Brain microvascular endothelial cell (primary cell): ENCODE data around the gene VPS13C.
"Not testable (repeated sequence)": the region's sequence is repeated elsewhere in the genome, so short reads cannot be mapped to it uniquely, and the experiment has no call there.

ENCODE experiments used
- DNase-seq: peaks from one replicate; pipeline ENCODE4 v3.0.0-alpha.2; 2020
- H3K27ac ChIP-seq: fragments of 250-450 bp; sonication (Bioruptor Pico); 2 replicates; pipeline ENCODE4 v1.5.1; 2020; ENCODE audit warnings: mild to moderate bottlenecking, moderate library complexity
- H3K27me3 ChIP-seq: fragments of 250-450 bp; sonication (Bioruptor Pico); replicated peaks from 2 replicates; pipeline ENCODE4 v1.5.1; 2020; ENCODE audit warnings: mild to moderate bottlenecking
- H3K36me3 ChIP-seq: fragments of 250-450 bp; sonication (Bioruptor Pico); replicated peaks from 2 replicates; pipeline ENCODE4 v1.5.1; 2020; ENCODE audit warnings: mild to moderate bottlenecking
- H3K4me3 ChIP-seq: 2 replicates; pipeline ENCODE4 v1.5.1; 2011; ENCODE audit warnings: low read depth, mild to moderate bottlenecking, control low read depth, low read length, moderate library complexity
- in situ Hi-C: cut with HindIII; loops from 2 replicates; pipeline ENCODE4 v1.10.0; 2017; ENCODE audit warnings: low sequenced_read_pairs, low pct_ligation_motif_present
- TF ChIP-seq, protein P1 (sequence below): IDR thresholded peaks from 2 replicates; pipeline ENCODE4 v1.5.1; 2011; ENCODE audit warnings: low read depth, mild to moderate bottlenecking, moderate library complexity, low read length, control low read depth, inconsistent platforms; ENCODE audit errors: missing control alignments

VPS13C gene

DNA sequence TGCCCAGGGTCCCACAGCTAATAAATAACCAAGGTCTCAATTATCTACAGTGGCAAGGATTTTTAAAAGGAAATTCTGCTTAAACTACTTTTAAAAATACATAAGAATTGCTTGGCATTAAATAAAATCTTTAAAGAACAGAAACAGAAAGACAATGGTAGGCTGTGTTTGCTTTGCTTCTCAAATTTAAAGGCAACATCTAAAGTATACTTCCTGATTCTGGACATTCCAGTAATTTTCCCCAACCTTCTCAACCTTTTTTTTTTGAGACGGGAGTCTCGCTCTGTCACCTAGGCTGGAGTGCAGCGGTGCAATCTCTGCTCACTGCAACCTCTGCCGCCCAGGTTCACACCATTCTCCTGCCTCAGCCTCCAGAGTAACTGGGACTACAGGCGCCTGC lies 5.3 kb downstream of the VPS13C start:
- in situ Hi-C loops = no loop called here
- H3K27ac ChIP-seq = no peak overlapping the region
- TF ChIP-seq, protein P1, sequence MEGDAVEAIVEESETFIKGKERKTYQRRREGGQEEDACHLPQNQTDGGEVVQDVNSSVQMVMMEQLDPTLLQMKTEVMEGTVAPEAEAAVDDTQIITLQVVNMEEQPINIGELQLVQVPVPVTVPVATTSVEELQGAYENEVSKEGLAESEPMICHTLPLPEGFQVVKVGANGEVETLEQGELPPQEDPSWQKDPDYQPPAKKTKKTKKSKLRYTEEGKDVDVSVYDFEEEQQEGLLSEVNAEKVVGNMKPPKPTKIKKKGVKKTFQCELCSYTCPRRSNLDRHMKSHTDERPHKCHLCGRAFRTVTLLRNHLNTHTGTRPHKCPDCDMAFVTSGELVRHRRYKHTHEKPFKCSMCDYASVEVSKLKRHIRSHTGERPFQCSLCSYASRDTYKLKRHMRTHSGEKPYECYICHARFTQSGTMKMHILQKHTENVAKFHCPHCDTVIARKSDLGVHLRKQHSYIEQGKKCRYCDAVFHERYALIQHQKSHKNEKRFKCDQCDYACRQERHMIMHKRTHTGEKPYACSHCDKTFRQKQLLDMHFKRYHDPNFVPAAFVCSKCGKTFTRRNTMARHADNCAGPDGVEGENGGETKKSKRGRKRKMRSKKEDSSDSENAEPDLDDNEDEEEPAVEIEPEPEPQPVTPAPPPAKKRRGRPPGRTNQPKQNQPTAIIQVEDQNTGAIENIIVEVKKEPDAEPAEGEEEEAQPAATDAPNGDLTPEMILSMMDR = no peak

DNA sequence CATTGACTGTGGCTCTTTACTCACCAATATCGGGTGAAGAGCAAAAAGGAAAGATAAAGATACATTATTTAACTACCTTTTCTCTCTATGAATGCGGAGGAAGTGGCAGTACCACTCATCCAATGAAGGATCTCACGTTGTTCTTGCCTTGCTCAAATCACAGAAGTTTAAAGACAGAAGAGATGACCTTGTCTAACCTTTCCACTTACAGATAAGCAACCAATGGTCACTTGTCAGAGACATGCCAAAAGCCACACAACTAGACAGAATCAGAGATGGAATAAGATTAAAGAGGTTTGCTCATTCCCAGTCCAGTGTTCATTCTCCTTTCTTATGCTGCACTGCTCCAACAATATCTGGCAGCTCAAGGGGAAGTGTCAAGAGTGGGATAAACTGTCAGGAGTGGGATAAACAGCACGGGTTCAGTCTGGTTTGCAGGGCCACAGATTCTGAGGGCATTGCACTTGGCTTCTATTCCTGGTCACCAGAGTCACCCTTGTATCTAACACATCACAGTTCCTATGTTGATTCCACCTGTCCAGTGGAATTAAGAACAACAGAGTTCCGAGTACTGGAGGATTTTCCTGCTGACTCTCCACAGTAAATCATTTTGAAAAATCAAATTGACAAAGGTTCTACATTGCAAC lies 6.7 kb downstream of the VPS13C start:
- DNase-seq = no peak
- TF ChIP-seq, protein P1 = no peak
- Histone ChIP-seq H3K36me3 (no peaks in the 10 kb centered on the region), H3K27ac (no peak overlapping the region), H3K27me3 (no peaks in the 10 kb centered on the region), H3K4me3 (no peak overlapping the region)
- in situ Hi-C loops = no loop called here

More for the DNA sequence above, 5.3 kb downstream of the VPS13C start:
- Histone ChIP-seq H3K27me3 (no peaks in the 10 kb centered on the region), H3K4me3 (no peak overlapping the region), H3K36me3 (no peaks in the 10 kb centered on the region)
- DNase-seq = no peak

DNA sequence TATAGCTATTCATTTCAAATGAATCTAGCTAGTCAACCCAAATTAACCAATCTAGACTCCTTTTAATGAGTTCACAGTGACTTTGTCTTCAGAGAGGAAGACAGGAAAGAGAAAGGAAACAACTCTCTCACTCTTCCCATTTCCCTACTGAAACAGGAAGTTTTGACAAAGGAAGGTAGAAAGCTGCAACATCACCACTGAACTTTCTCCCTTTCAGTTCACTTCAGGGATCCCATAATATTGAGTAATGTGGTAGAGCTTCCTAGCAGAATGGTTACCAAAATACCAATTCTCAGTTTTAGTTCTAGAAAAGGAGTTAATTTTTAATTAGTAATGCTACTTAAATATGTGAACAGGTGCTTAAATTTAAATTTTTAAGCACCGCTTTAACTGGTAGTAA lies 7.5 kb downstream of the VPS13C start:
- Histone ChIP-seq H3K27me3 (no peaks in the 10 kb centered on the region), H3K36me3 (no peaks in the 10 kb centered on the region), H3K4me3 (no peak overlapping the region), H3K27ac (no peak overlapping the region)
- no peak for DNase-seq
- in situ Hi-C loops = no loop called here
- TF ChIP-seq, protein P1 = no peak

DNA sequence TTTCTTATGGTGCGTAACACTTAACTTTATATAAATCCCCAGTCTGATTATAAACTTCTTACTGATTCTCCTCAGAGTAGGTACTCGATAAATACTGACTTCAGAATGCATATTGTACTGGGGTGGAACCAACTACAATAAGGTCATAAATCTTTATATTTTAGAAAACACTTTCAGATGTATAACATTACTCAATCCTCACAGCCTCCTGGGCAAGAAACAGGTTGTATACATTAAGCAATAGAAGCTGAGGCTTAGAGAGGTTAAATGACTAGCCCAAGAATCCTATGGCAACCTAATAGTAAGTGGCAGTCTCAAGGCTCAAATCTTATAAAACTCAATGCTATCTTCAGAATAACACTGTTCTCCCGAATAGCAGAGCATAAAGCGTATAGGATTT lies 9.1 kb downstream of the VPS13C start:
- no peak overlapping the region for H3K27ac ChIP-seq
- in situ Hi-C loops = no loop called here
- no peak overlapping the region for H3K4me3 ChIP-seq
- TF ChIP-seq, protein P1 = no peak
- H3K36me3 ChIP-seq = no peaks in the 10 kb centered on the region
- H3K27me3 ChIP-seq = no peaks in the 10 kb centered on the region
- no peak for DNase-seq

DNA sequence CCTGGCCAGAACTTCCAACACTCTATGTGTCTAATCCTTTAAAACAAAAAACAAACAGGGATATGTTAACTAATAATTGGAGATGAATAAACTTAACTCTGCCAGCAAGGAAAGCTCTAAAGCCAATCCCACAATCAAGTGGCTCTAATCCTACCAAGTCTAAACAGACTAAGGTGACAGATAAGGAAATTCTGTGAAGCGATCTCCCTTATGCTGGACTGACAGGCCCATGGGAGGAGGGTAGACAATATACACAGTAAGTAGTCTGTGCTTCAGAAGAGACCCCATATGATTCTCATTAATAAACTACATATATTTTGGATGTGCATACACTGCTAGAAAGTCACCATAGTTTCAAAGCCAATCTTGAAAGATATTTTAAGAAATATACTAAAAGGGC lies 10.1 kb downstream of the VPS13C start:
- H3K36me3 ChIP-seq = no peaks in the 10 kb centered on the region
- no peak overlapping the region for H3K4me3 ChIP-seq
- in situ Hi-C loops = no loop called here
- H3K27ac ChIP-seq = no peak overlapping the region
- H3K27me3 ChIP-seq = no peaks in the 10 kb centered on the region
- DNase-seq = no peak
- TF ChIP-seq, protein P1 = no peak

DNA sequence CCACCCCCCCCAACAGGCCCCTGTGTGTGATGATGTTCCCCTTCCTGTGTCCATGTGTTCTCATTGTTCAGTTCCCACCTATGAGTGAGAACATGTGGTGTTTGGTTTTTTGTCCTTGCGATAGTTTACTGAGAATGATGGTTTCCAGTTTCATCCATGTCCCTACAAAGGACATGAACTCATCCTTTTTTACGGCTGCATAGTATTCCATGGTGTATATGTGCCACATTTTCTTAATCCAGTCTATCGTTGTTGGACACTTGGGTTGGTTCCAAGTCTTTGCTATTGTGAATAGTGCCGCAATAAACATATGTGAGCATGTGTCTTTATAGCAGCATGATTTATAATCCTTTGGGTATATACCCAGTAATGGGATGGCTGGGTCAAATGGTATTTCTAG lies 12.0 kb downstream of the VPS13C start:
- H3K27me3 ChIP-seq, H3K27ac ChIP-seq, H3K36me3 ChIP-seq, DNase-seq, H3K4me3 ChIP-seq, in situ Hi-C loops: not testable (repeated sequence)
